ENCODE results near the gene NFASC. TPM values are rescaled to one million over a fixed set of nuclear protein-coding genes. Genes with fewer than 3 reads are reported as not detected.

Gene NFASC
- total RNA-seq, 1 donor from 2014 or later, result 29.6 TPM

DNA sequence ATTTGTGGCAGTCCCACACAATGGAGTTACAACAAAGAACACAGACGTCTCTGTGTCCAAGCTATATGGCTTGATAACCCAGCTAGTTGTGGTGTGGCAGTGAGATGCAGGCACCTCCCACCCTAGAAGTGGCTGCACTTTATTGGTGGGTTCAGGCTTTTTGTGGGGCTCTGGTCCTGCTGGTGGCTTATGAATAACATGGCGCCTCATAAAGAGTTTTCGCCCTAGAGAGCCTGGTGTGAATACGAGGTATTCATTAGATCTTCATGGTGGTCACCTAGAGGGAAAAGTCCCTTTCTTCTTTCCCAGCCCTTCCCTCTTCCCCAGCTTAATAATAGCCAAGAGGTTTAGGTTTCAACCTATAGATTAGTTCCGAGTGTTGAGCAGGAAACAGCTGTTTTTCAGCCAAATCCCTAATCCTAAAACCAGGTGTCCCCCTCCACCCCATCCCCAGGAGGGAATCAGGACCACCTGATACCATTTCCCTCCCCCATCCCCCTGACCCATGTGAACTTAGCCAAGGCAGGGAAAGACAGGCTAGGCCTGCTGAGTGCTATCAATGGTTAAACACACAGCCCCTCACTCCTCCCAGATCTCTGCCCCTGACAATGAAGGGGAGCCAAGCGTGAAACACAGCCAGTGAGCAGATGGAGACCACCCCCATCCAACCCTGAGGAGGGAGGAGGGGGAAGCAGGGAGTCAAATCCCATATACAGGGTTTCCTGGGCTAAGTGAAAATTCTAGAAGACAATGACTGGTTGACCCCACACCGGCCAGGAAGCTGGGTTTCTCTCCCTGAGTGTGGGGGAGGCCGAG lies 58.2 kb downstream of the NFASC start:
- H3K36me3 ChIP-seq (ENCODE audit: insufficient read depth, low read length), result no peaks in the 10 kb centered on the region
- Mint-ChIP-seq H3K4me1 (ENCODE audit: low read depth, unreplicated experiment) (peaks cover 26% of the 10 kb centered on the region), H3K4me3 (ENCODE audit: unreplicated experiment) (no peak overlapping the region), H3K27me3 (ENCODE audit: low read depth, unreplicated experiment) (no peaks in the 10 kb centered on the region), H3K36me3 (ENCODE audit: low read depth, unreplicated experiment) (no peaks in the 10 kb centered on the region), H3K9me3 (ENCODE audit: unreplicated experiment) (no peaks in the 10 kb centered on the region), H3K27ac (ENCODE audit: unreplicated experiment) (no peak overlapping the region)
- FAIRE-seq (no peak), DNase-seq (ENCODE audit: low read depth) (no peak)
- no peak overlapping the region for H3K4me2 ChIP-seq (ENCODE audit: low read length)
- no peak overlapping the region for H3K4me3 ChIP-seq (ENCODE audit: insufficient read depth, low read depth, low read length)
- TF ChIP-seq EZH2 (IDR thresholded peaks at IDR 0.05; ENCODE audit: insufficient read depth, low read length), result no peak
- TF ChIP-seq CTCF (IDR thresholded peaks at IDR 0.05; ENCODE audit: insufficient read depth, low read depth, low read length), result no peak
- no peaks in the 10 kb centered on the region for H3K9me3 ChIP-seq (ENCODE audit: insufficient read depth, low read depth, low read length)
- H3K27me3 ChIP-seq (ENCODE audit: insufficient read depth, low read length), result no peaks in the 10 kb centered on the region
- H2AFZ ChIP-seq (ENCODE audit: low read depth, low read length), result no peak overlapping the region
- no peak overlapping the region for H3K27ac ChIP-seq (ENCODE audit: low read depth, low read length)
- peaks cover 7% of the 10 kb centered on the region for H4K20me1 ChIP-seq (ENCODE audit: insufficient read depth, low read length)
- peaks cover 5% of the 10 kb centered on the region for H3K4me1 ChIP-seq (ENCODE audit: insufficient read depth, low read length)
- no peaks in the 10 kb centered on the region for H3K79me2 ChIP-seq (ENCODE audit: insufficient read depth, low read length)
- no peak overlapping the region for H3K9ac ChIP-seq (ENCODE audit: low read length)

DNA sequence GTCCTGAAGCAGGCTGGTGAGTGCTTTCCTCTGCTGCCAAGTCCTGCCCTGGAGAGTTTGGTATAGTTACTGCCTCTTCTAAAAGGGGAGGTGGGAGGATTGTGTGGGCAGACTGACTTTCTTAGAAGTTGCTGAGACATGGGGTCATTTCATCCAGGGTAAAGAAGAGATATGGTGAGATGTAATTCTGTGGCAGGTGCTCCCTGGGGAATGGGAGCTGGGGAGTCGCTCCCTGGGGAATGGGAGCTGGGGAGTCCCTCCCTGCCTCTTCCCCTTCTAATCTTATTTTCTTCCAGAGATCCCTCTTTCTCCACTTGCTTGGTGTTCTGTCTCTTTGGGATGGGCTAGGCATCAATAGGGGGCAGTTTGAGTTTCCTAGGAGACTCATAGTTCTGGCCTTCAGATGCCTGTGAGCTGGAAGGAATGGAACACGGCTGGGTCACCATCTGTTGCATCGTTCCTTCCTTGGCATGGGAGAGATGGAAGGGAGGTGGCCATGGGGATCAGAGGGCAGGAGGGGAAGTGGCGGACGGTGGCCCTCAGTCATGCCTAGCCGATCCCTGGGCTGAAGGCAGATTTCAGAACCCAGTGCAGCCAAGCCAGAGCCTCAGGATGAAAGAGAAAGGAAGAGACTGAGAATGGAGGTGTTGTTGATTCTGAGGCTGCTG lies 59.0 kb downstream of the NFASC start:
- TF ChIP-seq CTCF (IDR thresholded peaks at IDR 0.05; ENCODE audit: insufficient read depth, low read depth, low read length) (no peak), EZH2 (IDR thresholded peaks at IDR 0.05; ENCODE audit: insufficient read depth, low read length) (no peak)
- Histone ChIP-seq H3K4me3 (ENCODE audit: insufficient read depth, low read depth, low read length) (no peak overlapping the region), H3K79me2 (ENCODE audit: insufficient read depth, low read length) (no peaks in the 10 kb centered on the region), H2AFZ (ENCODE audit: low read depth, low read length) (no peak overlapping the region), H3K4me2 (ENCODE audit: low read length) (no peak overlapping the region), H3K9ac (ENCODE audit: low read length) (no peak overlapping the region), H4K20me1 (ENCODE audit: insufficient read depth, low read length) (peaks cover 7% of the 10 kb centered on the region), H3K36me3 (ENCODE audit: insufficient read depth, low read length) (no peaks in the 10 kb centered on the region), H3K9me3 (ENCODE audit: insufficient read depth, low read depth, low read length) (no peaks in the 10 kb centered on the region), H3K27me3 (ENCODE audit: insufficient read depth, low read length) (no peaks in the 10 kb centered on the region), H3K4me1 (ENCODE audit: insufficient read depth, low read length) (peaks cover under 1% of the 10 kb centered on the region), H3K27ac (ENCODE audit: low read depth, low read length) (no peak overlapping the region)
- H3K4me3 Mint-ChIP-seq (ENCODE audit: unreplicated experiment), result no peak overlapping the region
- no peaks in the 10 kb centered on the region for H3K27me3 Mint-ChIP-seq (ENCODE audit: low read depth, unreplicated experiment)
- H3K9me3 Mint-ChIP-seq (ENCODE audit: unreplicated experiment), result no peaks in the 10 kb centered on the region
- peaks cover 19% of the 10 kb centered on the region for H3K4me1 Mint-ChIP-seq (ENCODE audit: low read depth, unreplicated experiment)
- H3K36me3 Mint-ChIP-seq (ENCODE audit: low read depth, unreplicated experiment), result no peaks in the 10 kb centered on the region
- no peak for DNase-seq (ENCODE audit: low read depth)
- H3K27ac Mint-ChIP-seq (ENCODE audit: unreplicated experiment), result no peak overlapping the region
- FAIRE-seq, result no peak

DNA sequence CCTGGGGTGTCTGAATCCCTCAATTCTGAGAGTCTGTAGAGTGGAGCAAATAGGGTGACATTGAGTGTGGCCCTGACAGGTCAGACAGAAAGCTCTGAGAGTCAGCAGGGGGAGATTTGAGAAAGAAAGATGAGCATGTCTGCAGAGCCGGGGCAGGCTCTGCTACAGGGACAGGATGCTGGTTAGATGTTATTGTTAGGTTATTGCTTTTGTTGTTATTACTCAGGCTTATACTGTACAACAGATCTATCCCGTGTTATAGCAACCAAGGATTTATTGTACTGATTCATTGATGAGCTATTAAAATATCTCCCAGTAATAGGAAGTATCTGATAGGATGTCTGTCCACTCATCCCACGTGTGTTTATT lies 59.5 kb downstream of the NFASC start:
- no peaks in the 10 kb centered on the region for H3K9me3 ChIP-seq (ENCODE audit: insufficient read depth, low read depth, low read length)
- H3K4me2 ChIP-seq (ENCODE audit: low read length), result no peak overlapping the region
- Mint-ChIP-seq H3K36me3 (ENCODE audit: low read depth, unreplicated experiment) (no peaks in the 10 kb centered on the region), H3K27me3 (ENCODE audit: low read depth, unreplicated experiment) (no peaks in the 10 kb centered on the region), H3K9me3 (ENCODE audit: unreplicated experiment) (no peaks in the 10 kb centered on the region), H3K4me1 (ENCODE audit: low read depth, unreplicated experiment) (peaks cover 17% of the 10 kb centered on the region), H3K27ac (ENCODE audit: unreplicated experiment) (no peak overlapping the region), H3K4me3 (ENCODE audit: unreplicated experiment) (no peak overlapping the region)
- peaks cover 7% of the 10 kb centered on the region for H4K20me1 ChIP-seq (ENCODE audit: insufficient read depth, low read length)
- H3K4me1 ChIP-seq (ENCODE audit: insufficient read depth, low read length), result no peaks in the 10 kb centered on the region
- H3K4me3 ChIP-seq (ENCODE audit: insufficient read depth, low read depth, low read length), result no peak overlapping the region
- no peaks in the 10 kb centered on the region for H3K27me3 ChIP-seq (ENCODE audit: insufficient read depth, low read length)
- no peak for TF ChIP-seq EZH2 (IDR thresholded peaks at IDR 0.05; ENCODE audit: insufficient read depth, low read length)
- TF ChIP-seq CTCF (IDR thresholded peaks at IDR 0.05; ENCODE audit: insufficient read depth, low read depth, low read length), result no peak
- H3K27ac ChIP-seq (ENCODE audit: low read depth, low read length), result no peak overlapping the region
- no peak overlapping the region for H2AFZ ChIP-seq (ENCODE audit: low read depth, low read length)
- DNase-seq (ENCODE audit: low read depth), result no peak
- H3K36me3 ChIP-seq (ENCODE audit: insufficient read depth, low read length), result no peaks in the 10 kb centered on the region
- no peak overlapping the region for H3K9ac ChIP-seq (ENCODE audit: low read length)
- H3K79me2 ChIP-seq (ENCODE audit: insufficient read depth, low read length), result no peaks in the 10 kb centered on the region
- no peak for FAIRE-seq

All from astrocyte (in vitro differentiated cells and primary cell).